HepG2 (cell line): ENCODE data around the gene AMOTL1. TPM values are rescaled to one million over a fixed set of nuclear protein-coding genes. Genes with fewer than 3 reads are reported as not detected.

Experiments
- ATAC-seq: fragments of 200-7000 bp; cut with Tn5 transposase; 3 replicates; pipeline ENCODE4 v1.9.1; 2020; ENCODE audit warnings: mild to moderate bottlenecking, moderate library complexity
- Bru-seq: library from RNA; stranded (reverse); fragments of 400-500 nt; gene quantifications from one replicate; lab custom pipeline; 2021; lab: Mats Ljungman, UMichigan
- BruChase-seq, 2 experiments: library from RNA; stranded (reverse); fragments of 400-500 nt; gene quantifications; one replicate each; lab custom pipeline; 2021; lab: Mats Ljungman, UMichigan
- BruUV-seq: library from RNA; stranded (reverse); fragments of 400-500 nt; replicated peaks from 2 replicates; lab custom pipeline; 2021; lab: Mats Ljungman, UMichigan
- CTCF ChIA-PET: fragments of 300-600 bp; formaldehyde crosslinking; extraction: SDS; loops from one replicate; lab custom pipeline; 2021; ENCODE audit warnings: low total read pairs, inconsistent platforms, low intra/inter-chr PET ratio; lab: Yijun Ruan, JAX
- POLR2A ChIA-PET: fragments of 350-600 bp; sonication (Branson Sonifier 250); formaldehyde crosslinking; loops from one replicate; lab custom pipeline; 2020; ENCODE audit warnings: antibody characterized with exemption, inconsistent platforms; lab: Yijun Ruan, JAX
- DNase-seq: peaks from one replicate; pipeline ENCODE4 v3.0.0-alpha.2; 2015; ENCODE audit warnings: low spot score
- FAIRE-seq: peaks from 3 replicates; lab custom pipeline; 2011; peaks lifted over from hg19 to GRCh38; lab: Jason Lieb, UNC
- H2AFZ ChIP-seq: one replicate; pipeline ENCODE4 v1.6.1; 2011; ENCODE audit warnings: low read length, inconsistent platforms
- H3K27ac ChIP-seq: fragments of 300-600 bp; 3 replicates; pipeline ENCODE4 v1.8.0; 2011; ENCODE audit warnings: mixed run types, mild to moderate bottlenecking, mixed read lengths, low read length, inconsistent platforms; ENCODE audit not compliant: insufficient read depth; ENCODE audit errors: extremely low read length
- H3K27me3 ChIP-seq, 2 experiments: fragments of 200-600 bp in 1 of 2; 2 replicates in 1 of 2; 3 replicates in 1 of 2; pipeline versions ENCODE4 v1.6.0 to v1.8.0; 2011; ENCODE audit warnings: low read length in 2 of 2, mild to moderate bottlenecking in 2 of 2, moderate library complexity in 2 of 2, inconsistent platforms in 1 of 2; ENCODE audit not compliant: insufficient read depth in 2 of 2, control insufficient read depth in 1 of 2
- H3K36me3 ChIP-seq, 2 experiments: fragments of 200-600 bp in 1 of 2; replicated peaks in 1 of 2; 2 replicates in 1 of 2; 3 replicates in 1 of 2; pipeline versions ENCODE4 v1.5.1 to v1.8.0; 2011; ENCODE audit warnings: low read length in 2 of 2, inconsistent platforms in 1 of 2; ENCODE audit not compliant: insufficient read depth in 2 of 2, control insufficient read depth in 1 of 2
- H3K4me1 ChIP-seq: 2 replicates; pipeline ENCODE4 v1.5.1; 2012; ENCODE audit warnings: low read length, inconsistent platforms; ENCODE audit not compliant: insufficient read depth
- H3K4me2 ChIP-seq: 2 replicates; pipeline ENCODE4 v1.6.0; 2011; ENCODE audit warnings: low read depth, low read length, inconsistent platforms
- H3K4me3 ChIP-seq, 3 experiments: fragments of 200-600 bp in 1 of 3; sonication (generic), shearing (Covaris generic) in 1 of 3; replicated peaks in 1 of 3; 2 replicates each; pipeline ENCODE4 v1.5.1; 2011 to 2016; ENCODE audit warnings: low read length in 3 of 3, inconsistent platforms in 2 of 3, low read depth in 2 of 3, mild to moderate bottlenecking in 2 of 3, control low read depth in 1 of 3, mixed read lengths in 1 of 3; ENCODE audit not compliant: insufficient read depth in 1 of 3
- H3K79me2 ChIP-seq: one replicate; pipeline ENCODE4 v1.6.1; 2011; ENCODE audit warnings: low read length, inconsistent platforms; ENCODE audit not compliant: insufficient read depth
- H3K9ac ChIP-seq: 2 replicates; pipeline ENCODE4 v1.6.0; 2011; ENCODE audit warnings: mild to moderate bottlenecking, low read depth, low read length, inconsistent platforms; ENCODE audit not compliant: insufficient read depth
- H3K9me3 ChIP-seq: 2 replicates; pipeline ENCODE4 v1.5.1; 2012; ENCODE audit warnings: mild to moderate bottlenecking, low read length
- H4K20me1 ChIP-seq: 2 replicates; pipeline ENCODE4 v1.6.0; 2011; ENCODE audit warnings: inconsistent platforms, mild to moderate bottlenecking, low read length, moderate library complexity; ENCODE audit not compliant: insufficient read depth
- HMGA1 ChIP-seq: sonication (generic); formaldehyde crosslinking; conservative IDR thresholded peaks from 2 replicates; pipeline ENCODE4 v1.4.0; 2020; ENCODE audit warnings: missing genetic modification reagents
- KLF13 ChIP-seq: sonication (generic); formaldehyde crosslinking; IDR thresholded peaks from 2 replicates; pipeline ENCODE4 v1.4.0; 2020; ENCODE audit warnings: mild to moderate bottlenecking, missing genetic modification reagents
- SALL1 ChIP-seq: sonication (generic); formaldehyde crosslinking; IDR thresholded peaks from 2 replicates; pipeline ENCODE4 v1.8.0; 2022; ENCODE audit warnings: mild to moderate bottlenecking, missing genetic modification reagents
- SNAPC2 ChIP-seq: sonication (generic); formaldehyde crosslinking; IDR thresholded peaks from 2 replicates; pipeline ENCODE4 v1.8.1; 2022; ENCODE audit warnings: mild to moderate bottlenecking, missing genetic modification reagents
- ZNF382 ChIP-seq: sonication (generic); formaldehyde crosslinking; IDR thresholded peaks from 2 replicates; pipeline ENCODE4 v1.5.0; 2020; ENCODE audit warnings: missing genetic modification reagents, mild to moderate bottlenecking, borderline replicate concordance
- ZNF777 ChIP-seq: sonication (generic); formaldehyde crosslinking; IDR thresholded peaks from 2 replicates; pipeline ENCODE4 v1.4.0; 2020; ENCODE audit warnings: missing genetic modification reagents
- WGBS: methylation state at CpG from one replicate; pipeline ENCODE4 v1.1.6; 2017; ENCODE audit warnings: low lambda C conversion rate; 5-methylcytosine and 5-hydroxymethylcytosine counted together
- in situ Hi-C: cut with HindIII; loops from 2 replicates; pipeline ENCODE4 v1.10.0; 2017; ENCODE audit warnings: low pct_unique_long_range_greater_than_20kb; ENCODE audit not compliant: extremely low pct_ligation_motif_present
- intact Hi-C: fragments of 100-400 bp; cut with micrococcal nuclease; formaldehyde crosslinking; loops from one replicate; pipeline ENCODE4 v1.10.0; 2022; ENCODE audit not compliant: unreplicated experiment
- long read RNA-seq, 2 experiments: library from RNA in 1 of 2; library from polyadenylated mRNA in 1 of 2; stranded (forward) in 1 of 2; unstranded in 1 of 2; transcript quantifications; one replicate each; pipeline ENCODE4 v2.0.0, GENCODE V29; 2019 to 2022
- polyA minus RNA-seq, 3 experiments: library from RNA; depleted of rRNA, polyadenylated mRNA; stranded (reverse); fragments of >200 nt; gene quantifications; 2 replicates each; pipeline ENCODE4 v1.2.3, GENCODE V29; 2011; ENCODE audit warnings: low replicate concordance in 1 of 3
- polyA plus RNA-seq, 8 experiments: library from polyadenylated mRNA; depleted of rRNA in 3 of 8; stranded (reverse) in 7 of 8; unstranded in 1 of 8; fragments of >200 nt; fragmentation: Illumina TruSeq in 4 of 8; extraction: Trizol in 4 of 8; gene quantifications; 2 replicates each; pipeline versions ENCODE4 v1.2.1 to v1.2.3, GENCODE V29; 2011 to 2016; ENCODE audit warnings: low read depth in 4 of 8, missing spikeins in 1 of 8, mixed read lengths in 1 of 8; ENCODE audit not compliant: insufficient read depth in 1 of 8
- total RNA-seq, 5 experiments: library from RNA; depleted of rRNA; stranded (reverse); fragments of >200 nt; fragmentation: Illumina TruSeq; extraction: Trizol; gene quantifications; 2 replicates each; pipeline ENCODE4 v1.2.3, GENCODE V29; 2016; ENCODE audit warnings: low read depth in 1 of 5
- TF ChIP-seq, protein P1 (sequence below): sonication (generic); formaldehyde crosslinking; IDR thresholded peaks from 2 replicates; pipeline ENCODE4 v1.4.0; 2020; ENCODE audit warnings: missing genetic modification reagents
- TF ChIP-seq, protein P2 (sequence below): sonication (generic); formaldehyde crosslinking; IDR thresholded peaks from 2 replicates; pipeline ENCODE4 v1.4.0; 2020; ENCODE audit warnings: missing genetic modification reagents

Gene AMOTL1, protein sequence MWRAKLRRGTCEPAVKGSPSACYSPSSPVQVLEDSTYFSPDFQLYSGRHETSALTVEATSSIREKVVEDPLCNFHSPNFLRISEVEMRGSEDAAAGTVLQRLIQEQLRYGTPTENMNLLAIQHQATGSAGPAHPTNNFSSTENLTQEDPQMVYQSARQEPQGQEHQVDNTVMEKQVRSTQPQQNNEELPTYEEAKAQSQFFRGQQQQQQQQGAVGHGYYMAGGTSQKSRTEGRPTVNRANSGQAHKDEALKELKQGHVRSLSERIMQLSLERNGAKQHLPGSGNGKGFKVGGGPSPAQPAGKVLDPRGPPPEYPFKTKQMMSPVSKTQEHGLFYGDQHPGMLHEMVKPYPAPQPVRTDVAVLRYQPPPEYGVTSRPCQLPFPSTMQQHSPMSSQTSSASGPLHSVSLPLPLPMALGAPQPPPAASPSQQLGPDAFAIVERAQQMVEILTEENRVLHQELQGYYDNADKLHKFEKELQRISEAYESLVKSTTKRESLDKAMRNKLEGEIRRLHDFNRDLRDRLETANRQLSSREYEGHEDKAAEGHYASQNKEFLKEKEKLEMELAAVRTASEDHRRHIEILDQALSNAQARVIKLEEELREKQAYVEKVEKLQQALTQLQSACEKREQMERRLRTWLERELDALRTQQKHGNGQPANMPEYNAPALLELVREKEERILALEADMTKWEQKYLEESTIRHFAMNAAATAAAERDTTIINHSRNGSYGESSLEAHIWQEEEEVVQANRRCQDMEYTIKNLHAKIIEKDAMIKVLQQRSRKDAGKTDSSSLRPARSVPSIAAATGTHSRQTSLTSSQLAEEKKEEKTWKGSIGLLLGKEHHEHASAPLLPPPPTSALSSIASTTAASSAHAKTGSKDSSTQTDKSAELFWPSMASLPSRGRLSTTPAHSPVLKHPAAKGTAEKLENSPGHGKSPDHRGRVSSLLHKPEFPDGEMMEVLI
- total RNA-seq (2016; rRNA removed; fragmentation: Illumina TruSeq; extraction: Trizol) (0.20 and 0.24 TPM in 2 replicates), polyA plus RNA-seq (2011; rRNA removed) (0.01 and 0.03 TPM in 2 replicates), polyA minus RNA-seq (2011; rRNA and poly(A)+ RNA removed; ENCODE audit: low replicate concordance) (0.10 and 17.0 TPM in 2 replicates), Bru-seq, nascent RNA (percentile 12 among the genes with signal in this experiment), BruChase-seq, experiment 1, labeled RNA remaining after a 6-hour chase (percentile 7 among the genes with signal in this experiment), BruChase-seq, experiment 2, labeled RNA remaining after a 2-hour chase (percentile 12 among the genes with signal in this experiment)
- under 0.01 TPM in 2 replicates for total RNA-seq (2016; cell fraction: cytosol; rRNA removed; fragmentation: Illumina TruSeq; extraction: Trizol; ENCODE audit: low read depth)
- total RNA-seq (2016; cell fraction: insoluble cytoplasmic fraction; rRNA removed; fragmentation: Illumina TruSeq; extraction: Trizol), result 0.07 and 0.19 TPM in 2 replicates
- total RNA-seq (2016; cell fraction: membrane; rRNA removed; fragmentation: Illumina TruSeq; extraction: Trizol), result 0.03 TPM in 2 replicates
- 0.06 and 0.22 TPM in 2 replicates for total RNA-seq (2016; cell fraction: nucleus; rRNA removed; fragmentation: Illumina TruSeq; extraction: Trizol)
- polyA plus RNA-seq (2011; cell fraction: cytosol; rRNA removed), result 0.03 and 0.06 TPM in 2 replicates
- polyA plus RNA-seq (2011; cell fraction: nucleus; rRNA removed), result 0.05 TPM in 2 replicates
- 0.03 TPM in 2 replicates for polyA plus RNA-seq (2012)
- polyA plus RNA-seq (2016; cell fraction: cytosol; fragmentation: Illumina TruSeq; extraction: Trizol; ENCODE audit: low read depth), result not detected in 2 replicates
- polyA plus RNA-seq (2016; cell fraction: insoluble cytoplasmic fraction; fragmentation: Illumina TruSeq; extraction: Trizol; ENCODE audit: low read depth), result 0.04 and 0.26 TPM in 2 replicates
- 0.02 TPM in 2 replicates for polyA plus RNA-seq (2016; cell fraction: membrane; fragmentation: Illumina TruSeq; extraction: Trizol; ENCODE audit: low read depth)
- 0.05 and 0.31 TPM in 2 replicates for polyA plus RNA-seq (2016; cell fraction: nucleus; fragmentation: Illumina TruSeq; extraction: Trizol; ENCODE audit: insufficient read depth, low read depth)
- polyA minus RNA-seq (2011; cell fraction: cytosol; rRNA and poly(A)+ RNA removed), result 0.10 and 0.53 TPM in 2 replicates
- 0.12 and 0.26 TPM in 2 replicates for polyA minus RNA-seq (2011; cell fraction: nucleus; rRNA and poly(A)+ RNA removed)
- long read RNA-seq, experiment 1, result 0 reads
- long read RNA-seq, experiment 2, result 0 reads

DNA sequence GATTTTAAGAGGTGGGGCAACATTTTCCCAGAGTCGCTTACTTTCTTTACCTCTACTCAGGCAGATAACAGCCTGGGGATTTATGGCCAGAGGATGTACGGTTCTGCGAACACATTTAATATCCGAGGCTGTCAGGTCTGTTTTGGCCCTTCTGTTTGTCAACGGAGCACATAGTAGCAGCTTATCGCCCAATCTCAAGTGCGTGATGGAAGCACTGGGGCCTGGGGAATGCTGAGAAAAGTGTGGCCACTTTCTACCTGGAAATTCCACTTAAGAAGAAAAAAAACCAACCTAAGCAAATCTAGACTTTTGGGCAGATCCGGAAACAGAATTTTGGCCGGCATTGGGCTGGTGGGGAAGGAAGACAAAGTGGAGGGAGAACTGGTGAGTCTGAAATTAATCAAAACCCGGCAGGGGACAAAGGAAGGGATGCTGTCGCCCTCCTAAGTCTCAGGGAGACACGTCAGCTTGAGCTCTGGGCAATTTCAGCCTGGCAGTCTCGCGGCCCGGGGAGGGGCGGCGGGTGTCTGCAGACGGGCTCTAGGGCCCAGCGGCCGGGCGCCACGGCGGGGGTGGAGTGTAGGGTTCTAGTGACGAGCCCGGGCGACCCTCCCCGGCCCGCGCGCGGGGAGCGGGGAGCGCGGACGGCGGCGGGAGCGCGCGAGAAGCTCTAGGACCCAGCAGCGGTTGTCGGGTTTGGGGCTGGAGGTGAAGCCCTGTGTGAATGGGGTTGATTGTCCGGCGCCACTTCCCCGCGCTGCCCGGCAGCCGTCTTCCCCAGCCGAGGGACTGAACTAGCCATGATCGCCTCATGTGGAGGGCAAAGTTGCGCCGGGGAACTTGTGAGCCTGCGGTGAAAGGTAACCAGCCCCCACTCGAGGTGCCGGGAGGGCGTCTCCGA is at the start of gene AMOTL1:
TSS of gene AMOTL1 (plus strand) at position 656 of the 901 bp plus-strand sequence. CDS start at position 812, 156 bp downstream.
- intact Hi-C loops, result no loop called here
- FAIRE-seq, result no peak
- 46% methylated on average over 14 of the region's 57 CpGs for WGBS
- TF ChIP-seq, protein P1, sequence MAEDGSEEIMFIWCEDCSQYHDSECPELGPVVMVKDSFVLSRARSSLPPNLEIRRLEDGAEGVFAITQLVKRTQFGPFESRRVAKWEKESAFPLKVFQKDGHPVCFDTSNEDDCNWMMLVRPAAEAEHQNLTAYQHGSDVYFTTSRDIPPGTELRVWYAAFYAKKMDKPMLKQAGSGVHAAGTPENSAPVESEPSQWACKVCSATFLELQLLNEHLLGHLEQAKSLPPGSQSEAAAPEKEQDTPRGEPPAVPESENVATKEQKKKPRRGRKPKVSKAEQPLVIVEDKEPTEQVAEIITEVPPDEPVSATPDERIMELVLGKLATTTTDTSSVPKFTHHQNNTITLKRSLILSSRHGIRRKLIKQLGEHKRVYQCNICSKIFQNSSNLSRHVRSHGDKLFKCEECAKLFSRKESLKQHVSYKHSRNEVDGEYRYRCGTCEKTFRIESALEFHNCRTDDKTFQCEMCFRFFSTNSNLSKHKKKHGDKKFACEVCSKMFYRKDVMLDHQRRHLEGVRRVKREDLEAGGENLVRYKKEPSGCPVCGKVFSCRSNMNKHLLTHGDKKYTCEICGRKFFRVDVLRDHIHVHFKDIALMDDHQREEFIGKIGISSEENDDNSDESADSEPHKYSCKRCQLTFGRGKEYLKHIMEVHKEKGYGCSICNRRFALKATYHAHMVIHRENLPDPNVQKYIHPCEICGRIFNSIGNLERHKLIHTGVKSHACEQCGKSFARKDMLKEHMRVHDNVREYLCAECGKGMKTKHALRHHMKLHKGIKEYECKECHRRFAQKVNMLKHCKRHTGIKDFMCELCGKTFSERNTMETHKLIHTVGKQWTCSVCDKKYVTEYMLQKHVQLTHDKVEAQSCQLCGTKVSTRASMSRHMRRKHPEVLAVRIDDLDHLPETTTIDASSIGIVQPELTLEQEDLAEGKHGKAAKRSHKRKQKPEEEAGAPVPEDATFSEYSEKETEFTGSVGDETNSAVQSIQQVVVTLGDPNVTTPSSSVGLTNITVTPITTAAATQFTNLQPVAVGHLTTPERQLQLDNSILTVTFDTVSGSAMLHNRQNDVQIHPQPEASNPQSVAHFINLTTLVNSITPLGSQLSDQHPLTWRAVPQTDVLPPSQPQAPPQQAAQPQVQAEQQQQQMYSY (CRISPR knock-in tag), result peak; percentile 56; the same call in 1 of the 2 replicates
- TF ChIP-seq SALL1 (CRISPR knock-in tag) (peak; percentile 17; the same call in 1 of the 2 replicates), KLF13 (CRISPR knock-in tag) (no peak), HMGA1 (no peak), ZNF777 (CRISPR knock-in tag) (peak; percentile 59; the same call in 1 of the 2 replicates), SNAPC2 (CRISPR knock-in tag) (no peak), ZNF382 (no peak)
- TF ChIP-seq, protein P2, sequence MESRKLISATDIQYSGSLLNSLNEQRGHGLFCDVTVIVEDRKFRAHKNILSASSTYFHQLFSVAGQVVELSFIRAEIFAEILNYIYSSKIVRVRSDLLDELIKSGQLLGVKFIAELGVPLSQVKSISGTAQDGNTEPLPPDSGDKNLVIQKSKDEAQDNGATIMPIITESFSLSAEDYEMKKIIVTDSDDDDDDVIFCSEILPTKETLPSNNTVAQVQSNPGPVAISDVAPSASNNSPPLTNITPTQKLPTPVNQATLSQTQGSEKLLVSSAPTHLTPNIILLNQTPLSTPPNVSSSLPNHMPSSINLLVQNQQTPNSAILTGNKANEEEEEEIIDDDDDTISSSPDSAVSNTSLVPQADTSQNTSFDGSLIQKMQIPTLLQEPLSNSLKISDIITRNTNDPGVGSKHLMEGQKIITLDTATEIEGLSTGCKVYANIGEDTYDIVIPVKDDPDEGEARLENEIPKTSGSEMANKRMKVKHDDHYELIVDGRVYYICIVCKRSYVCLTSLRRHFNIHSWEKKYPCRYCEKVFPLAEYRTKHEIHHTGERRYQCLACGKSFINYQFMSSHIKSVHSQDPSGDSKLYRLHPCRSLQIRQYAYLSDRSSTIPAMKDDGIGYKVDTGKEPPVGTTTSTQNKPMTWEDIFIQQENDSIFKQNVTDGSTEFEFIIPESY, result no peak

More for the DNA sequence above, at the start of gene AMOTL1:
- no peaks in the 10 kb centered on the region for H4K20me1 ChIP-seq
- H3K27me3 ChIP-seq, result peaks cover 2 to 37% of the 10 kb centered on the region in 2 experiments; a peak in 4 of 5 replicates
- in situ Hi-C loops, result no loop called here
- H3K9me3 ChIP-seq, result no peaks in the 10 kb centered on the region
- peak; percentile 85 for ATAC-seq
- BruUV-seq, result no TSS peak
- H3K79me2 ChIP-seq, result no peaks in the 10 kb centered on the region
- peak within 1 kb of the TSS in 2 of 3 experiments; percentile 42 to 63; a peak in 3 of 6 replicates for H3K4me3 ChIP-seq
- DNase-seq, result no peak
- no peak within 1 kb of the TSS for H3K27ac ChIP-seq
- no peak within 1 kb of the TSS for H3K9ac ChIP-seq
- 0 out of 2 replicates have a peak, but pooled peaks cover 5% of the 10 kb centered on the region for H3K4me1 ChIP-seq
- H3K36me3 ChIP-seq, result no peaks in the 10 kb centered on the region
- H2AFZ ChIP-seq, result no peak within 1 kb of the TSS
- peak within 1 kb of the TSS; percentile 47 for H3K4me2 ChIP-seq
- ChIA-PET CTCF (no interaction called here), POLR2A (no interaction called here)
